Testis (tissue), 2 donors: Measurements from ENCODE around the gene CFAP20.

ENCODE experiments used
- CTCF ChIP-seq, 3 experiments: fragments of 450-650 bp in 2 of 3; fragments of 200-600 bp in 1 of 3; sonication (generic) in 1 of 3; IDR thresholded peaks; one replicate each; pipeline ENCODE4 v1.5.1; 2016 to 2019; ENCODE audit warnings: antibody characterized with exemption in 3 of 3, mild to moderate bottlenecking in 2 of 3, moderate library complexity in 1 of 3
- POLR2A ChIP-seq: fragments of 450-650 bp; IDR thresholded peaks from one replicate; pipeline ENCODE4 v1.6.1; 2017; ENCODE audit warnings: antibody characterized with exemption, mild to moderate bottlenecking, moderate library complexity

GRCh38 chr16:58128181-58128631, 975 bp downstream of the CFAP20 start:
- TF ChIP-seq CTCF (IDR thresholded peaks at IDR 0.05) (no peak), POLR2A (no peak)
